Skin epidermis (tissue), 12 donors: ENCODE measurements around the gene ATP13A3.

Source experiments
- H3K27ac ChIP-seq, 21 experiments: fragments of 200-600 bp; sonication (generic) in 11 of 21; one replicate each; pipeline ENCODE4 v1.5.0; 2020; ENCODE audit warnings: mild to moderate bottlenecking in 3 of 21, inconsistent platforms in 2 of 21, moderate library complexity in 2 of 21
- H3K4me3 ChIP-seq, 7 experiments: fragments of 200-600 bp; sonication (generic) in 2 of 7; one replicate each; pipeline ENCODE4 v1.5.0; 2020; ENCODE audit warnings: inconsistent platforms in 2 of 7, mild to moderate bottlenecking in 2 of 7, moderate library complexity in 1 of 7

ATP13A3 gene

GRCh38 chr3:194449913-194450312, 36.9 kb downstream of the ATP13A3 start:
- no peak overlapping the region for H3K27ac ChIP-seq
- no peak overlapping the region for H3K4me3 ChIP-seq

- Histone ChIP-seq H3K4me3 (no peak overlapping the region), H3K27ac (no peak overlapping the region)
These were observed 39.1 kb downstream of the ATP13A3 start for GRCh38 chr3:194447657-194448056.

- no peak overlapping the region for H3K27ac ChIP-seq
- no peak overlapping the region for H3K4me3 ChIP-seq
These were observed 39.6 kb downstream of the ATP13A3 start for GRCh38 chr3:194447161-194447560.

DNA sequence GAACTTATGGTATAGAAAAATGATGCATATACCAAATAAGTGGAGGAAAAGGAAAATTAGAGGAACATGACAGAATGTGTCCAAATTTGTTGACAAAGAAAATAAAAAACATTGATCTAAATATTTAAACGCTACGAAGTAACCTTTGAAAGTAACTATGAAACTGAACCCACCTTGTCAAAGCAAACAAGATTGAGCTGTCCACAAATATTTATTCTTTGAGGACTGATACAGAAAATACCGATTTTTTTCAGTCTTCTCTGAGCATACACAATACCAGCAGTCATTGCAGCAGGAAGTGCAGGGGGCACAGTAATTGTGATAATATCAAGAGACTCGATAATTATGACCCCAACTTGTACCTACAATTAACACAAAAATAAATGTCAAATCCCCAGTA, 40.0 kb downstream of the ATP13A3 start:
- no peak overlapping the region for H3K4me3 ChIP-seq

GRCh38 chr3:194446172-194446571, 40.6 kb downstream of the ATP13A3 start:
- Histone ChIP-seq H3K4me3 (no peak overlapping the region), H3K27ac (no peak overlapping the region)

More for the DNA sequence above, 40.0 kb downstream of the ATP13A3 start:
- no peak overlapping the region for H3K27ac ChIP-seq

DNA sequence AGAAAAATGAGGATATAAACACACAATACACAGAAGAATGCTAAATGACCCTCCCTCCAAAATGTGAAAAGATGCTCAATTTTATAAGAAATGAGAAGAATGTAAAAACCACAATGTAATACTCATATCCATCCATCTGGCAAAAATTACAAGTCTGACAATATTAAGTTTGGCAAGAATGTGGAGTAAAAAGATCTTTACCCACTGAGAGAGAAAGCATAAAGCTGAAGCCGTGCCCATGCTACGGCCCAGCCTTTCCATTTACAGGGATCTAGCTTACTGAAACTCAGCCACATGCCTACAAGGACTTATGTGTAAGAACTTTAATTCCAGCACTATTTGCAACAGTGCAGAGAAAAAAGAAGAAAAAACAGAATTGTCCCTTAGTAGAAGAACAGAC, 42.9 kb downstream of the ATP13A3 start:
- H3K4me3 ChIP-seq, result no peak overlapping the region
- H3K27ac ChIP-seq, result no peak overlapping the region

DNA sequence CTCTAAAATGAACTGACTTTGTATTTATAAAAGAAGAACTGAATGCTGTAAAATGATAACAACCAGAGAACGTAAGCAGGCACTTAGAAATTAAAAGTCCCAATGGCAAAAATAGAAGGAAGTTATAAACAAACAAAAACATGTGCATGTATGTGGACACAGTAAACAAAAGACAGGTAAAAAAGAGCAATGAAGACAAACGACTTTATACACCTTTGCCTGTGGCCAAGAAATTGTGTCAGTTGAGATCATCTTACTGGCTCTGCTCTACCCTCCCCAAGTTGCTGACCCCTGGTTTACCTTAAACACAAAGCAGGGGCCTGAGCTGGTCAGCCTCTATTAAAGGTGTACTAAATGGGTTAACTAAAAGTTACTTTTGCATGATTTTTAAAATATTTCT, 46.0 kb downstream of the ATP13A3 start:
- Histone ChIP-seq H3K27ac (no peak overlapping the region), H3K4me3 (no peak overlapping the region)

DNA sequence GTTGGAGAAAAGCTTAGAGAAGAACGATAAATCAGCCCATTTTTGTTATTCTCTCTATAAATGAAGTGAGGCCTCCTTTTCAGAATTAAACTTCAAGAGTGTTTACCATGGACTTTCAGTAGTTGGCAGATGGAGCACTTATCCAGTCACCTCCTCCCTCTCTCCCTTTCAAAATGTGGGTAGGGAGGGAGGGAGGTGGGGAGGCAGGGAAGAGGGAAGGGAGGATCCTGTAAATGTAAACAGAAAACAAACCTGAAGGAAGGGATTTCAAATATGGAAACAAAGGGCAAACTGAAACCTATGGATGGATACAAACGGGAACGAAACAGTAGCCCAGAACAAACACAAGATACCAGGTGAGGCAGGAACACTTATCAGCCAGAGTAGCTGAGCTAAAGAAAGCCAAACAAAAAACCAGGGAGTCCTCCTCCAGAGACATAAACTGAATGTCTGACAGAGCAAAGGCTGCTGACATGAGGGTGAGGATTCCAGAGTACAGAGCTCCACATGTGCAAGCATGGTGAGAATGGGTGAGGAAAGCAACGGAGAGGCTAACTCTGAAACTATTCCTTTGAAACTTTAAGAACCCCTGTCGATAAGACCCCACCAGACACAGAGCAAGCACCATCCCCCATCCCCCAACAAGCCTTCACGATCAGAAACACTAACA, 46.8 kb downstream of the ATP13A3 start:
- no peak overlapping the region for H3K4me3 ChIP-seq
- H3K27ac ChIP-seq, result no peak overlapping the region

- no peak overlapping the region for H3K4me3 ChIP-seq
- H3K27ac ChIP-seq, result no peak overlapping the region
These were observed 52.3 kb downstream of the ATP13A3 start for GRCh38 chr3:194434503-194434902.

DNA sequence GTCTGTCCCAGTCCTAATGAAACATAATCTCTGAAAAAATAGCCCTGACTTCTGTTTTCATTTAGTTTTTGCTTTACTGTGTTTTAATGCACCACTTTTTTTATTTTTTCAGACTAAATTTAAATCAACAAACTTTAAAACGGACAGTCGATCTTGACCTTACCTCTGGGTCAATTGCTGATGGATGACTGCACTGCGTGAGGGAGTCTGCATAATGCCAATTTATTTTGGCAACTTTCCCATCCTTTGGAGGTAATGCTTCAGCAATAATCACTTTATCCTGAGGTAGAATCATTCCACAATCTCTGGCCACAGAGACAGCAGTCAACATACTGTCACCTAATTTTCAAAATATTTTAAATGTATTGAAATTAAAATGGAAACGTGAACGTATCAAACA, 55.2 kb downstream of the ATP13A3 start:
- no peak overlapping the region for H3K27ac ChIP-seq
- H3K4me3 ChIP-seq, result no peak overlapping the region

GRCh38 chr3:194425399-194425798, 61.4 kb downstream of the ATP13A3 start:
- no peak overlapping the region for H3K27ac ChIP-seq
- H3K4me3 ChIP-seq, result no peak overlapping the region

- Histone ChIP-seq H3K4me3 (no peak overlapping the region), H3K27ac (no peak overlapping the region)
These were observed 61.8 kb downstream of the ATP13A3 start for GRCh38 chr3:194424953-194425352.

DNA sequence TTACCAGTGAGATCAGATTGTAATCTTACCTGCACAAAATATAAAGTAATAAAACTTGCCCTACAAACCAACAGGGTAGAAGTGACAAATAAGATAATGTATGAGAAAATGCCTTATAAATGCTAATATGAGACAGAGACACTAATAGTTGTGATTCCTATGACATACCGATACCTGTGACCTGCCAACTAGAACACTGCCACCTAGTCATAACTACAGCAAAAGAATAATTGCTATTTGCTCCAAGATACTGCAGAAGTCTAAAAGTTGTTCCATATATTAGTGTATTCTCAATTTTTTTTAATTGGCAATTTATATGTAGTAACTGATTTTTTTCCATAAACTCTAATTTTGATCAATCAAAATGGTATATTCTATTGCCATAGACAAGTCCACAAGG, 62.4 kb downstream of the ATP13A3 start:
- no peak overlapping the region for H3K4me3 ChIP-seq
- H3K27ac ChIP-seq, result no peak overlapping the region

GRCh38 chr3:194423317-194423716, 63.5 kb downstream of the ATP13A3 start:
- Histone ChIP-seq H3K27ac (no peak overlapping the region), H3K4me3 (no peak overlapping the region)

DNA sequence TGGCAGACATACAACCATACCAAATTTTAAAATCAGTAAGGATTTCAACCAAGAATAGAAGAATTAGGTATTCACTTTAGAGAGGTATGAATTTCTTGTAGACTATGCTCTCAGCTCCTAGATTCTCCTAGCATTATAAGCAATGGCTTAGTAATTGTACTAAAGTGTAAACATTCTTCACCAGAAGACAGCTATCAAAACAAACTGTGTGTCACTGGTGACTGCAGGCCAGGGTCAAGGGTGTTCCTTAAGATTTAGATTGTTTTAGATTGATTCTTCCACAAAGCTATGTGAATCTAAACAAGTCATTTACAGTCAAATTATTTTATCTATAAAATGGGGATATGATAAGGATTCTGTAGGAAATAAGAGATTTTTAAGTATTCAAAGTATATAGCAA, 64.6 kb downstream of the ATP13A3 start:
- Histone ChIP-seq H3K27ac (no peak overlapping the region), H3K4me3 (no peak overlapping the region)

DNA sequence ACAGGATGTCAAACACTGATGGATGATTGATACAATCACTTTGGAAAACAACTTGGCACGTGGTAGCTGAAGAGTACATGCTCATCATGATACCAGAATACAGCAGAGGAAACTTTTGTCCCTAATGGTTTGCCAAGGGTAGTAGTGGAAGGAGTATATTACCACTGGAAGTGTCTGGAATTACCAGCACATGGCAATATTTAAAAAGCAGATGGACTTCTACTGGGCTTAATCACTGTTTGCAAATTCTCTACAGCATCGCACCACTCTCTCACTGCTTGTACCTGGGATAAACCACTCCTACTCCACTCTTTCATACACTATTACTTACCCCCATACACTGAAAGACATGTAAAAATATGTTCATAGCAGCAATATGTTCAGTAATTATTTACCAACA, 68.1 kb downstream of the ATP13A3 start:
- H3K4me3 ChIP-seq, result no peak overlapping the region

GRCh38 chr3:194407423-194407822, 79.4 kb downstream of the ATP13A3 start:
- H3K4me3 ChIP-seq, result no peak overlapping the region
- H3K27ac ChIP-seq, result no peak overlapping the region

More for the DNA sequence above, 68.1 kb downstream of the ATP13A3 start:
- no peak overlapping the region for H3K27ac ChIP-seq

DNA sequence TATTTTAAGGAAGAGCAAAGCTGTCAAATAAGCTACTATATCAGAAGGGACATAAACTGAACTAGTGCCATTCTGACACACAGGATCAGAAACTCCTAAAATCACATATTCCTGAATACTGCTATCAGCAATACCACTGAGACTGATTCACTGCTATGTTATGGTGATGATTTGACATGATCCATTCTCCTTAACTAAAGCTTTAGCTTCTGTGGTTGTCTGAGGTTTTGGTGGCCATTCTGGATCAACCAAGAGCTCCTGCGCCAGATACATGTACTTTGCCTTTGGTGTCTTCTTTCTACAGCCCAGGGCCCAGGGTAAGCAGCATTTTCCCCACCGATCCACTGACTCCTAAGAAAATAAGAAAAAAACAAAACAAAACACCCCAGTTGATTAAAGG, 81.0 kb downstream of the ATP13A3 start:
- Histone ChIP-seq H3K4me3 (no peak overlapping the region), H3K27ac (no peak overlapping the region)

GRCh38 chr3:194404365-194405140, 82.2 kb downstream of the ATP13A3 start:
- Histone ChIP-seq H3K27ac (no peak overlapping the region), H3K4me3 (no peak overlapping the region)

DNA sequence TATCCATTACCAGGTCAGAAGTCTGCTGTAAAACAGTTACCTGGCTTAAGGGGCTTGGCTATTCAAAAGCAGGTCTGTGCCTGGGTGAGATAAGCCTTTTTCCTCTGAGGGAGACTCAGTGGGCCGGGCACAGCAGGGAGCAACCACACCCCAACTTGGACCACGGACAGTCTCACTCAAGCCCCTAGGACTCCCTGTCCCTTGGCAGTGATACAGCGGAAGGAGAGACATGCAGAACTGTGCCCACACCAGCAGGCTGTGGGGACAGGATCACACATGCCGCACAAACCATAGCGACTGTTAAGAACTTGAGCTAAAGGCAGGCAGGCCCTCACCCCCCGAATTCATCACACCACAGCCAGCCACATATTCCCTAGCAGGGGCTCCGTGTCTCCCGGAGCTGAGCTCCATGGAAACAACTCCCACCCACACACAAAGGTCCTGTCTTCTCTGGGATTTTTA, 84.9 kb downstream of the ATP13A3 start:
- Histone ChIP-seq H3K4me3 (no peak overlapping the region), H3K27ac (no peak overlapping the region)

DNA sequence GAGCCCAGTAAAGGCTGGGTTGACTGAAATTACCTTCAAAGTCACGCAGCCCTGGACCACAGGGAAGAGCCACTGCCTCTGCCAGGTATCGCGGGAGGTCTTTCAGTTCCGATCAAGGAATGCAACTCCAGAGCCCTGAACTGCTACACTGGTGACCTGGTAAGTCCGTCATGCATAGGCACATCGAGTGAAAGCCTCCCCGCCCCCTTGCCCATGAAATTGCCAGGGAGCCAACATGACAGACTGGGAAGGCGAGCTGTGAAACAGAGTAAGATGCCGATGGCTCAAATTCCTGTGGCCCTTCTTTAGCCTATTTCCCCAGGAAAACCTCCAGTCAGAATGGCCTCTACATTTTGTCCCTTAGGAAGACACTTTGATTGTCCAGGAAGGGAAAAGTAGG, 85.5 kb downstream of the ATP13A3 start:
- Histone ChIP-seq H3K27ac (no peak overlapping the region), H3K4me3 (no peak overlapping the region)
